Measurements from ENCODE around the gene FGFR1OP2. TPM values are rescaled to one million over a fixed set of nuclear protein-coding genes. Genes with fewer than 3 reads are reported as not detected.
A peak's percentile ranks its signal among the peaks of the same experiment; 100 is the strongest.

The FGFR1OP2 gene
- total and polyA plus RNA-seq, 9 donors = 29.4 to 44.1 (median 38.0) TPM

- no CpG with 5 or more reads among the region's 1 CpG for WGBS (ENCODE audit: insufficient coverage)
- no peak overlapping the region for H3K27ac ChIP-seq (ENCODE audit: low read length)
- no peak for DNase-seq
- no peaks in the 10 kb centered on the region for H3K9me3 ChIP-seq (replicated peaks; ENCODE audit: control insufficient read depth, low read depth, low read length)
- H3K27me3 ChIP-seq (ENCODE audit: control insufficient read depth, insufficient read depth, low read length) = no peaks in the 10 kb centered on the region
- H3K4me3 ChIP-seq (ENCODE audit: low read length) = no peak overlapping the region
- H3K4me1 ChIP-seq (ENCODE audit: control insufficient read depth, insufficient read depth, low read length) = peaks cover 5% of the 10 kb centered on the region
- H3K36me3 ChIP-seq (ENCODE audit: control insufficient read depth, insufficient read depth, low read length) = no peaks in the 10 kb centered on the region
Measured at GRCh38 chr12:27009881-27010301, 71.6 kb downstream of the FGFR1OP2 start.

GRCh38 chr12:27012239-27012981 is 74.1 kb downstream of the FGFR1OP2 start:
- Histone ChIP-seq H3K27me3 (ENCODE audit: control insufficient read depth, insufficient read depth, low read length) (no peaks in the 10 kb centered on the region), H3K27ac (ENCODE audit: low read length) (no peak overlapping the region), H3K4me1 (ENCODE audit: control insufficient read depth, insufficient read depth, low read length) (peaks cover 10% of the 10 kb centered on the region), H3K4me3 (ENCODE audit: low read length) (no peak overlapping the region), H3K36me3 (ENCODE audit: control insufficient read depth, insufficient read depth, low read length) (no peaks in the 10 kb centered on the region), H3K9me3 (replicated peaks; ENCODE audit: control insufficient read depth, low read depth, low read length) (no peaks in the 10 kb centered on the region)
- WGBS (ENCODE audit: insufficient coverage) = 96% methylated on average over 10 of the region's 14 CpGs
- DNase-seq = no peak

GRCh38 chr12:27012982-27013255 is 74.6 kb downstream of the FGFR1OP2 start:
- no peaks in the 10 kb centered on the region for H3K27me3 ChIP-seq (ENCODE audit: control insufficient read depth, insufficient read depth, low read length)
- no peaks in the 10 kb centered on the region for H3K36me3 ChIP-seq (ENCODE audit: control insufficient read depth, insufficient read depth, low read length)
- H3K4me1 ChIP-seq (ENCODE audit: control insufficient read depth, insufficient read depth, low read length) = peaks cover 10% of the 10 kb centered on the region
- H3K9me3 ChIP-seq (replicated peaks; ENCODE audit: control insufficient read depth, low read depth, low read length) = no peaks in the 10 kb centered on the region
- WGBS (ENCODE audit: insufficient coverage) = no CpG with 5 or more reads among the region's 5 CpGs
- H3K27ac ChIP-seq (ENCODE audit: low read length) = no peak overlapping the region
- no peak for DNase-seq
- H3K4me3 ChIP-seq (ENCODE audit: low read length) = no peak overlapping the region

GRCh38 chr12:27013611-27014084 is 75.4 kb downstream of the FGFR1OP2 start:
- H3K9me3 ChIP-seq (replicated peaks; ENCODE audit: control insufficient read depth, low read depth, low read length) = no peaks in the 10 kb centered on the region
- H3K36me3 ChIP-seq (ENCODE audit: control insufficient read depth, insufficient read depth, low read length) = no peaks in the 10 kb centered on the region
- DNase-seq = peak; percentile 49
- H3K4me3 ChIP-seq (ENCODE audit: low read length) = peak overlapping the region; percentile 61
- peaks cover 10% of the 10 kb centered on the region for H3K4me1 ChIP-seq (ENCODE audit: control insufficient read depth, insufficient read depth, low read length)
- 0% methylated on average over 10 of the region's 13 CpGs for WGBS (ENCODE audit: insufficient coverage)
- H3K27ac ChIP-seq (ENCODE audit: low read length) = peak overlapping the region; percentile 88
- H3K27me3 ChIP-seq (ENCODE audit: control insufficient read depth, insufficient read depth, low read length) = no peaks in the 10 kb centered on the region

GRCh38 chr12:27014085-27014858 is 76.0 kb downstream of the FGFR1OP2 start, which contains the start of gene TM7SF3:
Gene TM7SF3 (minus strand): TSS chr12:27014384. CDS start chr12:27014168, 216 bp downstream.
- peak within 1 kb of the TSS; percentile 95 for H3K27ac ChIP-seq (ENCODE audit: low read length)
- peaks cover under 1% of the 10 kb centered on the region for H3K27me3 ChIP-seq (ENCODE audit: control insufficient read depth, insufficient read depth, low read length)
- peak; percentile 95 for DNase-seq
- under 1% methylated on average over 62 of the region's 71 CpGs for WGBS (ENCODE audit: insufficient coverage)
- no peaks in the 10 kb centered on the region for H3K36me3 ChIP-seq (ENCODE audit: control insufficient read depth, insufficient read depth, low read length)
- peak within 1 kb of the TSS; percentile 61 for H3K4me3 ChIP-seq (ENCODE audit: low read length)
- no peaks in the 10 kb centered on the region for H3K9me3 ChIP-seq (replicated peaks; ENCODE audit: control insufficient read depth, low read depth, low read length)
- H3K4me1 ChIP-seq (ENCODE audit: control insufficient read depth, insufficient read depth, low read length) = peaks cover 10% of the 10 kb centered on the region

- Histone ChIP-seq H3K27me3 (ENCODE audit: control insufficient read depth, insufficient read depth, low read length) (peaks cover 2% of the 10 kb centered on the region), H3K36me3 (ENCODE audit: control insufficient read depth, insufficient read depth, low read length) (no peaks in the 10 kb centered on the region), H3K4me1 (ENCODE audit: control insufficient read depth, insufficient read depth, low read length) (peaks cover 10% of the 10 kb centered on the region), H3K27ac (ENCODE audit: low read length) (peak overlapping the region; percentile 95), H3K9me3 (replicated peaks; ENCODE audit: control insufficient read depth, low read depth, low read length) (no peaks in the 10 kb centered on the region), H3K4me3 (ENCODE audit: low read length) (peak overlapping the region; percentile 61)
- WGBS (ENCODE audit: insufficient coverage) = 81% methylated on average over 5 of the region's 12 CpGs
- DNase-seq = no peak
Measured at GRCh38 chr12:27014859-27015729, 76.8 kb downstream of the FGFR1OP2 start.

- DNase-seq = peak; percentile 35
- Histone ChIP-seq H3K4me3 (ENCODE audit: low read length) (no peak overlapping the region), H3K9me3 (replicated peaks; ENCODE audit: control insufficient read depth, low read depth, low read length) (no peaks in the 10 kb centered on the region), H3K36me3 (ENCODE audit: control insufficient read depth, insufficient read depth, low read length) (no peaks in the 10 kb centered on the region), H3K4me1 (ENCODE audit: control insufficient read depth, insufficient read depth, low read length) (peaks cover 10% of the 10 kb centered on the region), H3K27ac (ENCODE audit: low read length) (no peak overlapping the region), H3K27me3 (ENCODE audit: control insufficient read depth, insufficient read depth, low read length) (peaks cover 2% of the 10 kb centered on the region)
- WGBS (ENCODE audit: insufficient coverage) = no CpG with 5 or more reads among the region's 2 CpGs
Measured at GRCh38 chr12:27015730-27016076, 77.4 kb downstream of the FGFR1OP2 start.

Other genes with a start within 250 kb of the FGFR1OP2 start
- gene ITPR2, start 105.3 kb upstream of the FGFR1OP2 start, total RNA-seq = 5.8 TPM
- gene ITPR2, start 105.3 kb upstream of the FGFR1OP2 start, polyA plus RNA-seq (ENCODE audit: insufficient read depth in 1 of 8, insufficient read length in 8 of 8, low replicate concordance in 1 of 8) = 1 to 10 TPM; 1.9 to 5.2 (median 3.5) TPM
- gene INTS13, start 489 bp upstream of the FGFR1OP2 start, total RNA-seq = 22.4 TPM
- 10 to 100 TPM; 24.1 to 32.2 (median 25.7) TPM for gene INTS13, start 489 bp upstream of the FGFR1OP2 start, polyA plus RNA-seq (ENCODE audit: insufficient read depth in 1 of 8, insufficient read length in 8 of 8, low replicate concordance in 1 of 8)
- 25.7 TPM for gene TM7SF3, start 75.9 kb downstream of the FGFR1OP2 start, total RNA-seq
- 10 to 100 TPM; 23.7 to 31.4 (median 28.5) TPM for gene TM7SF3, start 75.9 kb downstream of the FGFR1OP2 start, polyA plus RNA-seq (ENCODE audit: insufficient read depth in 1 of 8, insufficient read length in 8 of 8, low replicate concordance in 1 of 8)
- gene MED21, start 84.1 kb downstream of the FGFR1OP2 start, total RNA-seq = 31.9 TPM
- gene MED21, start 84.1 kb downstream of the FGFR1OP2 start, polyA plus RNA-seq (ENCODE audit: insufficient read depth in 1 of 8, insufficient read length in 8 of 8, low replicate concordance in 1 of 8) = 10 to 100 TPM; 31.8 to 46.5 (median 44.3) TPM
- gene C12orf71, start 144.1 kb downstream of the FGFR1OP2 start, total RNA-seq = not detected
- under 1 TPM in 3 of 8 donors, not detected in 5; 0.20 to 0.26 (median 0.24) TPM for gene C12orf71, start 144.1 kb downstream of the FGFR1OP2 start, polyA plus RNA-seq (ENCODE audit: insufficient read depth in 1 of 8, insufficient read length in 8 of 8, low replicate concordance in 1 of 8)

Measured in muscle of leg (tissue), 11 donors.